Measurements from ENCODE around the gene CACUL1.
"Not testable (repeated sequence)": the region's sequence is repeated elsewhere in the genome, so short reads cannot be mapped to it uniquely, and the experiment has no call there.

GRCh38 chr10:118794971-118795370 is 40.2 kb upstream of the CACUL1 start:
- TF ChIP-seq CTCF (IDR thresholded peaks at IDR 0.05; ENCODE audit: poor library complexity); EZH2phosphoT487 (IDR thresholded peaks at IDR 0.05; ENCODE audit: low read depth, severe bottlenecking, unreplicated experiment): not testable (repeated sequence)

All from hepatocyte (in vitro differentiated cells).